HFFc6 (cell line): ENCODE data around the gene TMEM41B. TPM values are rescaled to one million over a fixed set of nuclear protein-coding genes. Genes with fewer than 3 reads are reported as not detected.
"Not testable (repeated sequence)": the region's sequence is repeated elsewhere in the genome, so short reads cannot be mapped to it uniquely, and the experiment has no call there.

Experiments
- DNase-seq: peaks from one replicate; pipeline ENCODE4 v3.0.0-alpha.2; 2018
- H3K27ac Mint-ChIP-seq: 2 replicates; pipeline ENCODE4 v1.8.0; 2020; ENCODE audit warnings: mild to moderate bottlenecking, mixed read lengths
- H3K27me3 Mint-ChIP-seq: 2 replicates; pipeline ENCODE4 v1.8.0; 2021; ENCODE audit warnings: mild to moderate bottlenecking, moderate library complexity, mixed read lengths; ENCODE audit not compliant: insufficient read depth
- H3K36me3 Mint-ChIP-seq: 2 replicates; pipeline ENCODE4 v1.8.0; 2021; ENCODE audit warnings: low read depth, mixed read lengths
- H3K4me1 Mint-ChIP-seq: 2 replicates; pipeline ENCODE4 v1.8.0; 2020; ENCODE audit warnings: low read depth, mixed read lengths
- H3K4me3 Mint-ChIP-seq: 2 replicates; pipeline ENCODE4 v1.8.0; 2020; ENCODE audit warnings: mild to moderate bottlenecking, moderate library complexity, mixed read lengths
- H3K9me3 Mint-ChIP-seq: 2 replicates; pipeline ENCODE4 v1.8.0; 2020; ENCODE audit warnings: mild to moderate bottlenecking, mixed read lengths
- total RNA-seq, 6 experiments: library from RNA; stranded (reverse); fragmentation: NEBNext Ultra II Directional; extraction: Animal tissue kit (Norgen Biotek cat#: 25700); gene quantifications; 2 replicates in 1 of 6; 3 replicates in 5 of 6; pipeline ENCODE4 v1.2.3, GENCODE V29; 2021
- TF ChIP-seq, protein P1 (sequence below): fragments of 200-600 bp; sonication (generic); IDR thresholded peaks from 2 replicates; pipeline ENCODE4 v1.5.0; 2021; ENCODE audit warnings: antibody characterized with exemption, mild to moderate bottlenecking

TMEM41B gene
- total RNA-seq, 6 experiments from 2014 or later = 30.5 to 35.3 (median 32.6) TPM

DNA sequence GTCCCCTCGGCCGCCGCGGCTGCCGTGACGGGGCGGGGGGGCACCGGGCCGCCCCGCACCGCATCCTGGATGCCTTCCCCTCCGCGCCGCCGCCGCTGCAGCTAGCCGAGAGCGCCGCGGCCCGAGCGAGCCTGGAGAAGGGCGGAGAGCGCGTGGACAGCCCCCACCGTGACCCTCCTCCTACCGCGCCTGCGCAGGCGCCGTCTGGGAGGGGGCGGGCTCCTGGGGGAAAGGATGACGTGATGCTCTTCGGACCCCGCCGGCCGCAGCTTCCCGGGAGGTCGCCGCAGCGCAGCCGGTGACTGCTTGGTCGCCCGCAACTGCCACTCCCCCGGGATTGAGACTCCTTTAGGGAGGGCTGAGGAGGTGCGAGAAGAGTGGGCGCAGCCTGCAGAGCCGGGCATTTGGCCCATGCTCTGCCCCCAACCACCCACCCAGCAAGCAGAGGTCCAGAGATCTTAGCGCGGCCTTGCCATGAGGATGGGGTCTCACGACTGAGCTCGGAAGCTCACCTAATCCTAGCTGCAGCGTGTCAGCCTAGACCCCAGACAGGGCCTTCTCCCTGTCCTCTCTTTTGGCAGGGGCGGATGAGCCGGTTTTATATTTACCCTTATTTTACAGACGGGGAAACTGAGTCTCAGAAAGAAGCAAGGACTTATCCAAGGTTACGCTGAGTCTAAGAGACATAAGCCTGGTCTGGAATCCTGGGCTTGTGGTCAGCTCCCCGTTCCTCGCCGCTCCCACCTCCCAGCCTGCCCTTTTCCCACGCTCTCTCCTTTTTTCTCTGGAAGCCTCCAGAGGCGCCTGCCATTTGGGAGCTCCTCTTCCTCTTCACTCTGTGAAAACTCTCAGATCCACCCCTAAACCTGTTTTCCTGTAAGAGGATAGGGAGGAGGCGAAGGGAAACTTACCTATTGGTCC, 48.9 kb downstream of the TMEM41B start, which contains the start of gene DENND5A:
Gene DENND5A (minus strand): TSS at position 140 of the 921 bp plus-strand sequence. CDS start 281 bp downstream, outside the sequence.
- H3K27me3 Mint-ChIP-seq = no peaks in the 10 kb centered on the region; the same call in none of the 2 replicates
- H3K4me3 Mint-ChIP-seq = peak within 1 kb of the TSS; percentile 96
- H3K36me3 Mint-ChIP-seq = peaks cover 8% of the 10 kb centered on the region
- TF ChIP-seq, protein P1, sequence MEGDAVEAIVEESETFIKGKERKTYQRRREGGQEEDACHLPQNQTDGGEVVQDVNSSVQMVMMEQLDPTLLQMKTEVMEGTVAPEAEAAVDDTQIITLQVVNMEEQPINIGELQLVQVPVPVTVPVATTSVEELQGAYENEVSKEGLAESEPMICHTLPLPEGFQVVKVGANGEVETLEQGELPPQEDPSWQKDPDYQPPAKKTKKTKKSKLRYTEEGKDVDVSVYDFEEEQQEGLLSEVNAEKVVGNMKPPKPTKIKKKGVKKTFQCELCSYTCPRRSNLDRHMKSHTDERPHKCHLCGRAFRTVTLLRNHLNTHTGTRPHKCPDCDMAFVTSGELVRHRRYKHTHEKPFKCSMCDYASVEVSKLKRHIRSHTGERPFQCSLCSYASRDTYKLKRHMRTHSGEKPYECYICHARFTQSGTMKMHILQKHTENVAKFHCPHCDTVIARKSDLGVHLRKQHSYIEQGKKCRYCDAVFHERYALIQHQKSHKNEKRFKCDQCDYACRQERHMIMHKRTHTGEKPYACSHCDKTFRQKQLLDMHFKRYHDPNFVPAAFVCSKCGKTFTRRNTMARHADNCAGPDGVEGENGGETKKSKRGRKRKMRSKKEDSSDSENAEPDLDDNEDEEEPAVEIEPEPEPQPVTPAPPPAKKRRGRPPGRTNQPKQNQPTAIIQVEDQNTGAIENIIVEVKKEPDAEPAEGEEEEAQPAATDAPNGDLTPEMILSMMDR = no peak
- peak; percentile 70 for DNase-seq
- H3K9me3 Mint-ChIP-seq = no peaks in the 10 kb centered on the region
- H3K4me1 Mint-ChIP-seq = peaks cover 54% of the 10 kb centered on the region
- peak within 1 kb of the TSS; percentile 96 for H3K27ac Mint-ChIP-seq

DNA sequence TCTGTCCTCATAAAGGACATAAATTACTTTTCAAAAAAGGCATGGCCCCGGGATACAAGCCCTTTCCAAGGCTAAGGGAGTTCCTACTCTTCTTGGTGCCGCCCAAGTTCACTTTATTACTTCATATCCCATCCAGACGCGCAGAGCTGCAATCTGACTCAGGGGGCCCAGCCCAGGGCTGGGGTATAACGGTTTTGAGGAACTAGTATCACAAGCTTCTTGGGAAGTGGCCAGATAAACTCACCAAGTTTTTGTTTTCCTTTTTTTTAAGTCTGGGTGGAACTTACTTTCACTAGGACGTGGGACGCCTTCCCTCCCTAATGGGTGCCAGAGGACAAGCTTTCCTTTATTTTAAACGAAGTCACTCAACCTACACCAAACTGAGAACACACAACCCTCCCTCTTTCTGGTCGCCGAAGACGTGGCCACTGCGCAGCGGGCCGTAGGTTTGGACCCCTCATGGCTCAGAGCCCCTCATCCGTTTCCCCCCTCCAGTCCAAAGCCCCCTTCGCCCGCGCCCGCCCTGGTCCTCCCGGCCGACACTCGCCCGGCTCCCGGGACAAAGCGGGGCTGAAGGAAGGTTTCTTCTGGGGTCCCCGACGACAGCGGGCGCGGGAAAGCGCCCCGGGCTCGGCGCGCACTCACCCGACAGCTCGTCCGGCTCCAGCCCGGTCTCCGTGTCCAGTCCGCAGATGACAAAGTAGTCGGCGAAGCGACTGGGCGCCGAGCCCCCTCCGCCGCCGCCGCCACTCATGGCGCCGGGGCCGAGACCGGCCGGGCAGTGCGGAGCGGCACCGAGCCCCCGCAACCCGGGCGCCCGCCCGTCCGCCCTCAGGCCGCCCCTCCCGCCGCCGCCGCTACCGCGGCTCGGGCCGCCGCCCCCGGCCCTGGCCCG, 49.8 kb downstream of the TMEM41B start:
- peaks cover 8% of the 10 kb centered on the region for H3K36me3 Mint-ChIP-seq

DNA sequence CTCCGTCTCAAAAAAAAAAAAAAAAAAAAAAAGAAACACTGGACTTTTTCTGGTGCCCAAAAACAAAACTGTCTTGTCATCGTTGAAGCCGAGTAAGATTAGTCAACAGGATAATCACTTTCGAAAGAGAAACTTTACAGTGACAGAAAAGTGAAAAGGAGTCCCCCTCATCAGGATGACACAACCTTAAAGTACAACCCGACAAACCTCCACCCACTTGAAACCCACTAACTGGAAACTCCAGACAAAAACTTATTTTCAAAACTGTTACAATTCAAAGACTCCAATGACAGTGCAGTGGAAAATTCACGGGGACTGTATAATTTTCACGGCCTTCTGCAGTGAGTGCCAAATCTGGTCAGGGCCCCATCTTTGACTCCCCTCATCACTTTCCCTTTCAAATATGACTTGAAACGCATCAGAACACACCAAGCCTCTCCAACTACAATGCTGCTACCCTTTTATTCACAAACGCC, 50.5 kb downstream of the TMEM41B start:
- Mint-ChIP-seq H3K9me3 (no peaks in the 10 kb centered on the region), H3K27me3 (no peaks in the 10 kb centered on the region; the same call in none of the 2 replicates), H3K4me3 (peak overlapping the region; percentile 96), H3K36me3 (peaks cover 8% of the 10 kb centered on the region), H3K4me1 (peaks cover 52% of the 10 kb centered on the region), H3K27ac (peak overlapping the region; percentile 96)
- DNase-seq = peak; percentile 32
- TF ChIP-seq, protein P1 = no peak

More for the DNA sequence above, 49.8 kb downstream of the TMEM41B start:
- H3K4me1 Mint-ChIP-seq = peaks cover 54% of the 10 kb centered on the region
- TF ChIP-seq, protein P1 = no peak
- peak overlapping the region; percentile 96 for H3K27ac Mint-ChIP-seq
- peak; percentile 67 for DNase-seq
- H3K9me3 Mint-ChIP-seq = no peaks in the 10 kb centered on the region
- H3K27me3 Mint-ChIP-seq = no peaks in the 10 kb centered on the region; the same call in none of the 2 replicates
- peak overlapping the region; percentile 96 for H3K4me3 Mint-ChIP-seq

DNA sequence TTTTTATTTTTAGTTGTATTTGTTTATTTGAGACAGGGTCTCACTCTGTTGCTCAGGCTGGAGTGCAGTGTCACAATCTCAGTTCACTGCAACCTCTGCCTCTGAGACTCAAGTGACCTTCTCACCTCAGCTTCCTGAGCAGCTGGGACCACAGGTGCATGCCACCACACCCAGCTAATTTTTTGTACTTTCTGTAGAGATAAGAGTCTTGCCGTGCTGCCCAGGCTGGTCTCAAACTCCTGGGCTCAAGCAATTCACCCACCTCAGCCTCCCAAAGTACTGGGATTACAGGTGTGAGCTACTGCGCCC, 53.6 kb downstream of the TMEM41B start:
- Mint-ChIP-seq H3K36me3 (peaks cover 16% of the 10 kb centered on the region), H3K27ac (peak overlapping the region; percentile 12; the same call in 1 of the 2 replicates), H3K4me1 (peaks cover 54% of the 10 kb centered on the region)
- H3K9me3 Mint-ChIP-seq, H3K4me3 Mint-ChIP-seq, DNase-seq, H3K27me3 Mint-ChIP-seq: not testable (repeated sequence)

DNA sequence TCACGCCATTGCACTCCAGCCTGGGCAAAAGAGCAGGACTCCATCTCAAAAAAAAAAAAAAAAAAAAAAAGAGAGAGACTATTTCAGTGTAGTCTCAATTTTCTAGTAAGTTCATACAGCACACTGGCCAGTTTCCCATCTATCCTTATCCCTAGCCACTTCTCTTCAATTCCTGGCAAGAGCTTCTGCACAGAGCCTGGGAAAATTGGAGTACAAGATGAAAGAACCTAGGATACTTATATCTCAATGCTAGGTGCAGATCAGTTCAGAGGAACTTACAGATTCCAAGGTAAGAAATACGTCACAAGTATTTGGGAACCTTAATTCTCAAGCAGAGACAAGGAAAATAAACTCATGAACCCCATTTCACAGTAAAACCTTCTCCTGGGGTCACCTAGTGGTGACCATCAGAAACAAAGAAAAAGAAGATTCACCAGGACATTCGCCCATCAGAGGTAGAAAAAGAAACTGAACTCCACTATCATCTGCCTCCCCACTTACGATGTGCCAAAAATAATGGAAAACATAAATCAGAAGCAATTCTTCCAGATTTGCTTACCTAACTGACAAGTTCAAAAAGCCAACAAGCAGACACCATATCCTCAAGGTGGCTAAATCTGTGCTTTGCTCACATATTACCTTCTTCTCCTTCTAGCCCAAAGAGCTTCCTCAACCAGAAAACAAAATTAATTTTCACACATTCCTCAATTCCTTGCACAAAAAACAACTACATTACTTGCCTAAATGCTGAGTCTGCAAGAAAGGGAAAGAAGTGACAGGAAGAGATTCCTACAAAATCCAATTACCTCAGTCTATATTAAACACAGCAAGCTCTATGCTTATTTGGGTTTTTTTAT, 54.2 kb downstream of the TMEM41B start:
- TF ChIP-seq, protein P1 = peak; percentile 69
- Mint-ChIP-seq H3K9me3 (no peaks in the 10 kb centered on the region), H3K4me3 (no peak overlapping the region), H3K27ac (no peak overlapping the region), H3K4me1 (peaks cover 51% of the 10 kb centered on the region), H3K36me3 (peaks cover 16% of the 10 kb centered on the region), H3K27me3 (no peaks in the 10 kb centered on the region; the same call in 1 of the 2 replicates)
- DNase-seq = no peak

DNA sequence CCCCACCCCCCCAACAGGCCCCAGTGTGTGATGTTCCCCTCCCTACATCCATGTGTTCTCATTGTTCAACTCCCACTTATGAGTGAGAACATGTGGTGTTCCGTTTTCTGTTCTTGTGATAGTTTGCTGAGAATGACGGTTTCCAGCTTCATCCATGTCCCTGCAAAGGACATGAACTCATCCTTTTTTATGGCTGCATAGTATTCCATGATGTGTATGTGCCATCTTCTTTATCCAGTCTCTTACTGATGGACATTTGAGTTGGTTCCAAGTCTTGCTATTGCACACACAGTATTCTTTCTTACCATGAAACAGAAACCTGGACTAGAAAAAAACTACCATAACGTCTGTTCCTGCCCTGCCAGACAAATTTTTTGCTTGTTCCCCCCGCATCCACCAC, 56.1 kb downstream of the TMEM41B start:
- H3K4me1 Mint-ChIP-seq = peaks cover 53% of the 10 kb centered on the region
- H3K4me3 Mint-ChIP-seq, H3K27ac Mint-ChIP-seq, H3K27me3 Mint-ChIP-seq, H3K9me3 Mint-ChIP-seq, DNase-seq: not testable (repeated sequence)
- peaks cover 12% of the 10 kb centered on the region for H3K36me3 Mint-ChIP-seq
